CD4-positive, alpha-beta T cell treated with Interleukin-17A for 4 hours (primary cell): ENCODE measurements around the gene TNFSF13.

ENCODE experiments used
- DNase-seq: peaks from one replicate; pipeline ENCODE4 v3.0.0-alpha.2; 2020; ENCODE audit warnings: mixed read lengths

Gene TNFSF13, protein sequence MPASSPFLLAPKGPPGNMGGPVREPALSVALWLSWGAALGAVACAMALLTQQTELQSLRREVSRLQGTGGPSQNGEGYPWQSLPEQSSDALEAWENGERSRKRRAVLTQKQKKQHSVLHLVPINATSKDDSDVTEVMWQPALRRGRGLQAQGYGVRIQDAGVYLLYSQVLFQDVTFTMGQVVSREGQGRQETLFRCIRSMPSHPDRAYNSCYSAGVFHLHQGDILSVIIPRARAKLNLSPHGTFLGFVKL

DNA sequence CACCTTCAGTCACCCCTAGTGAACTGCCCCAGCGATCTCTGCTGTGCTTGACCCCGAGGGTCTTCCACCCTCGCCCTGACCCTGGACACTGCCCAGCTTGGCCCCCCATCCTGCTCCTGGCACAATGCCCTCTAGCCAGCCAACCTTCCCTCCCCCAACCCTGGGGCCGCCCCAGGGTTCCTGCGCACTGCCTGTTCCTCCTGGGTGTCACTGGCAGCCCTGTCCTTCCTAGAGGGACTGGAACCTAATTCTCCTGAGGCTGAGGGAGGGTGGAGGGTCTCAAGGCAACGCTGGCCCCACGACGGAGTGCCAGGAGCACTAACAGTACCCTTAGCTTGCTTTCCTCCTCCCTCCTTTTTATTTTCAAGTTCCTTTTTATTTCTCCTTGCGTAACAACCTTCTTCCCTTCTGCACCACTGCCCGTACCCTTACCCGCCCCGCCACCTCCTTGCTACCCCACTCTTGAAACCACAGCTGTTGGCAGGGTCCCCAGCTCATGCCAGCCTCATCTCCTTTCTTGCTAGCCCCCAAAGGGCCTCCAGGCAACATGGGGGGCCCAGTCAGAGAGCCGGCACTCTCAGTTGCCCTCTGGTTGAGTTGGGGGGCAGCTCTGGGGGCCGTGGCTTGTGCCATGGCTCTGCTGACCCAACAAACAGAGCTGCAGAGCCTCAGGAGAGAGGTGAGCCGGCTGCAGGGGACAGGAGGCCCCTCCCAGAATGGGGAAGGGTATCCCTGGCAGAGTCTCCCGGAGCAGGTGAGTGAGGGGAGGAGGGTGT is at the start of gene TNFSF13:
TSS of gene TNFSF13 (plus strand) at position 207 of the 776 bp plus-strand sequence. CDS start at position 497, 290 bp downstream.
- DNase-seq, result no peak

DNA sequence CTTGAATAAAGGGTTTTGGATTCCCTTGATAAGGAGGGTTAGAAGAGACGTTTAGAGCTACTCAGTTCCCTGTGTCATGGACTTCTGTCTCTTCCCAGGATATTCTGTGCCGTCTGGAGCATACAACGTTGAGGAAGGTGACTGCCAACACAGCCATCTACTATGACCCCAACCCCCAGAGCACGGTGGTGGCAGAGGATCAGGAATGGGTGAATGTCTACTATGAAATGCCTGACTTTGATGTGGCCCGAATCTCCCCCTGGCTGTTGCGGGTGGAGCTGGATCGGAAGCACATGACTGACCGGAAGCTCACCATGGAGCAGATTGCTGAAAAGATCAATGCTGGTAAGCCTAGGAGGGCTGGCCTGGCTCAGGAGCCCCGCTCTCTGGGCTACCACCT is 49.7 kb upstream of the TNFSF13 start:
- DNase-seq, result no peak

DNA sequence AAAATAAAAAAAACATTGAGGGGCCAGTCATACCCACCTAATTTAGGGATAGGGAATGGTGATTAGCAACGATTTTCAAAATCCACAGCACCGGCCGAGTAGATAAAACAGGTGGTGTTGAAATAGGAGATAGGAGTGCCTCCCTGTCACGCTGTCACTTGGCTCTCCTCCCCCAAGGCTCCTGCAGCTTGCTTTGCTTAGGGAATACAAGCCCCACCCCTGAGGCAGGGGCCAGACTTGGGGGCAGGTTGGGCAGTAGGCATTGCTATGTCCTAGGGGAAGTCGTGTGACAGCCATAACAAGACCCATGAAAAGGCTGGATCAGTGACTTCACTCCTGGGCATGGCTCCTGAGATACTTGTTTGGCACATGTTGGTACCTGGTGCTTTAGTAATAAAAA is 48.6 kb upstream of the TNFSF13 start:
- no peak for DNase-seq

DNA sequence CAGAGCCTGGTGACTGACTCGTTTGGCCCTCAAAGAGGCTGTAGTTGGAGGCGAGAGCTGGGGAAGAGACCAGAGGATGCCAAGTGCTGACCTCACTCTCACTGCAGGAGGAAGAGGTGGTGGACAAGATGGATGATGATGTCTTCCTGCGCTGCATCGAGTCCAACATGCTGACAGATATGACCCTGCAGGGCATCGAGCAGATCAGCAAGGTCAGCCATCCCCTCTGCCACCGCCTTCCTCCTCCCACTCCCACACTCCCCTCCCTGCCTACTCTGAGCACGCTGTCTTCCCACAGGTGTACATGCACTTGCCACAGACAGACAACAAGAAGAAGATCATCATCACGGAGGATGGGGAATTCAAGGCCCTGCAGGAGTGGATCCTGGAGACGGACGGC is 47.4 kb upstream of the TNFSF13 start:
- no peak for DNase-seq

DNA sequence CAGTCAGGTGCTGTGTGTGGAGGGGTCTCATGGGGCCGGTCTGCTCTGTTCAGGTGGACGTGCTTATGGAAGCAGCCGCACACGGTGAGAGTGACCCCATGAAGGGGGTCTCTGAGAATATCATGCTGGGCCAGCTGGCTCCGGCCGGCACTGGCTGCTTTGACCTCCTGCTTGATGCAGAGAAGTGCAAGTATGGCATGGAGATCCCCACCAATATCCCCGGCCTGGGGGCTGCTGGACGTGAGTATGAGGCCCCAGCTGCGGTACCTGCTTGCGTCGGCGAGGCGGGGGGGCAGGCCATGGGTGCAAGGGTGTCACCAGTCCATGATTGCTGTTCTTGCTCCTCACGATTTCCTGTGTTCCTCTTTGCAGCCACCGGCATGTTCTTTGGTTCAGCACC is 46.4 kb upstream of the TNFSF13 start:
- DNase-seq, result no peak

DNA sequence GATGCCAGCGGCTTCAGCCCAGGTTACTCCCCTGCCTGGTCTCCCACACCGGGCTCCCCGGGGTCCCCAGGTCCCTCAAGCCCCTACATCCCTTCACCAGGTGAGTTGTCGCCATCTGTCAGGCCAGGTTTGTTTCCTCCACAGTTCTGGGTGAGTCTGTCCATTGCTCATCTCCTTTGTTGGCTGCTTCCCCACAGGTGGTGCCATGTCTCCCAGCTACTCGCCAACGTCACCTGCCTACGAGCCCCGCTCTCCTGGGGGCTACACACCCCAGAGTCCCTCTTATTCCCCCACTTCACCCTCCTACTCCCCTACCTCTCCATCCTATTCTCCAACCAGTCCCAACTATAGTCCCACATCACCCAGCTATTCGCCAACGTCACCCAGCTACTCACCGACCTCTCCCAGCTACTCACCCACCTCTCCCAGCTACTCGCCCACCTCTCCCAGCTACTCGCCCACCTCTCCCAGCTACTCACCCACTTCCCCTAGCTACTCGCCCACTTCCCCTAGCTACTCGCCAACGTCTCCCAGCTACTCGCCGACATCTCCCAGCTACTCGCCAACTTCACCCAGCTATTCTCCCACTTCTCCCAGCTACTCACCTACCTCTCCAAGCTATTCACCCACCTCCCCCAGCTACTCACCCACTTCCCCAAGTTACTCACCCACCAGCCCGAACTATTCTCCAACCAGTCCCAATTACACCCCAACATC is 45.6 kb upstream of the TNFSF13 start:
- DNase-seq, result no peak

DNA sequence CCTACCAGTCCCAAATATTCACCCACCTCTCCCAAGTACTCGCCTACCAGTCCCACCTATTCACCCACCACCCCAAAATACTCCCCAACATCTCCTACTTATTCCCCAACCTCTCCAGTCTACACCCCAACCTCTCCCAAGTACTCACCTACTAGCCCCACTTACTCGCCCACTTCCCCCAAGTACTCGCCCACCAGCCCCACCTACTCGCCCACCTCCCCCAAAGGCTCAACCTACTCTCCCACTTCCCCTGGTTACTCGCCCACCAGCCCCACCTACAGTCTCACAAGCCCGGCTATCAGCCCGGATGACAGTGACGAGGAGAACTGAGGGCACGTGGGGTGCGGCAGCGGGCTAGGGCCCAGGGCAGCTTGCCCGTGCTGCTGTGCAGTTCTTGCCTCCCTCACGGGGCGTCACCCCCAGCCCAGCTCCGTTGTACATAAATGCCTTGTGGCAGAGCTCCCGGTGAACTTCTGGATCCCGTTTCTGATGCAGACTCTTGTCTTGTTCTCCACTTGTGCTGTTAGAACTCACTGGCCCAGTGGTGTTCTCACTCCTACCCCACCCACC is 44.6 kb upstream of the TNFSF13 start:
- DNase-seq, result no peak

DNA sequence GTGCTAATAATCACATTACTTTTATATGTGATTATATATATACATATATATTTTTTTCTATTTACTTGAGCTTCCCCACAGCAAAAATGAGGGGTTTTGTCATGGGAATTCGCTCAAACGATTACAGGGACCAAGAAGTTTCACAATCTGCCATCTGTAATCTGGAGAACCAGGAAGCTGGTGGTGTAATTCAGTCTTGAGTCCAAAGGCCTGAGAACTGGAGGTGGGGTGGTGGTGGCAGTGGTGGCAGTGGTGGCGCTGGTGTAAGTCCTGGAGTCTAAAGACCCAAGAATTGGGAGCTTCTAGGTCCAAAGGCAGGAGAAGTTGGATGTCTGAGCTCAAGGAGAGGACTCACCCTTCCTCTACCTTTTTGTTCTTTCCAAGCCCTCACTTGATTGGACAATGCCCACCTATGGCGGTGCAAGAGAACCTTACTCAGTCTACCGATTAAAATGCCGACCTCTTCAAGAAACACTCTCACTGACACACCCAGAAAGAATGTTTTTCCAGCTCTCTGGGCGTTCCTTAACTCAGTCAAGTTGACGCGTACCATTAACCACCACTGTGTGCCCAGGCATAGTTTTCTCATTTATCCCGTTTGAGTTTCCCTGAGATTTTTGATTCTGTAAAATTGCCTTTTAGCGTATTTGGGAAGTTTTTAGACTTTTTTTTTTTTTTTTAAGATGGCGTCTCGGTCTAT is 42.5 kb upstream of the TNFSF13 start:
- no peak for DNase-seq

DNA sequence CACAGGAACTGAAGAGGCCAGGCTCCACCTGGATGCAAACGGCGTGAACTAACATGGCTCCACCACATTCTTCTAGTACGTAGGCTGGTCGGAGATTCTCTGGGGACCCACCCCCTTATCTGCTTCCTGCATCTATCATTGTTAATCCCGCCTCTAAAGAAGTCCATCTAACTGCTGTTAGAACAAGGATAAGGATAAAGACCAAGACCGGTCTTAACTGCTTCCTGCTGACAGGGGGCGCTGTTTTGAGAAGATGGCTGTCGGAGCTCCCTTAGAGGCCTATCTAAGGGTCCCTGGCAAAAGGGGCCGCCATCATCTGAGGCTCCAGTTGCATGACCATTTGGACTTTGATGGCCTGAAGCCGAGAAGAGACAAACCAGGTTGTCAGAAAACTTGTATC is 35.5 kb upstream of the TNFSF13 start:
- peak; percentile 70 for DNase-seq

DNA sequence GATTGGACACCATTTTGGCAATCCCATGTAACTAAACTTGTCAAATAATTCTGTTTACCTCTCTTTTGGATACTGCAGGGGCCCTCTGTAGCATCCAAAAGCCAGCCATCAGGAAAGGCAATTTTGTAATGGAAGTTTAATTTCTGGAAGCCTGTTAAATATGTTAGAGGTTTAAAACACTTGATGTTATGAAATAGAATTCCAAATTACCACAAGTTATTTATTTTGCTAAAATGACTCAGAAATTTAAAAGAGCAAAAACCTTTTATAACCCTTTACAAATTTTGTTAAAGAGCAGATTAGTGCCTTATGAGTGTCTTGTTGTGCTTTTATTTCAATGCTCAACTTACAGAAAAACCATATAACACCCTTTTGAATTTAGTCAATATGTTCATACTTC is 29.7 kb upstream of the TNFSF13 start:
- no peak for DNase-seq

DNA sequence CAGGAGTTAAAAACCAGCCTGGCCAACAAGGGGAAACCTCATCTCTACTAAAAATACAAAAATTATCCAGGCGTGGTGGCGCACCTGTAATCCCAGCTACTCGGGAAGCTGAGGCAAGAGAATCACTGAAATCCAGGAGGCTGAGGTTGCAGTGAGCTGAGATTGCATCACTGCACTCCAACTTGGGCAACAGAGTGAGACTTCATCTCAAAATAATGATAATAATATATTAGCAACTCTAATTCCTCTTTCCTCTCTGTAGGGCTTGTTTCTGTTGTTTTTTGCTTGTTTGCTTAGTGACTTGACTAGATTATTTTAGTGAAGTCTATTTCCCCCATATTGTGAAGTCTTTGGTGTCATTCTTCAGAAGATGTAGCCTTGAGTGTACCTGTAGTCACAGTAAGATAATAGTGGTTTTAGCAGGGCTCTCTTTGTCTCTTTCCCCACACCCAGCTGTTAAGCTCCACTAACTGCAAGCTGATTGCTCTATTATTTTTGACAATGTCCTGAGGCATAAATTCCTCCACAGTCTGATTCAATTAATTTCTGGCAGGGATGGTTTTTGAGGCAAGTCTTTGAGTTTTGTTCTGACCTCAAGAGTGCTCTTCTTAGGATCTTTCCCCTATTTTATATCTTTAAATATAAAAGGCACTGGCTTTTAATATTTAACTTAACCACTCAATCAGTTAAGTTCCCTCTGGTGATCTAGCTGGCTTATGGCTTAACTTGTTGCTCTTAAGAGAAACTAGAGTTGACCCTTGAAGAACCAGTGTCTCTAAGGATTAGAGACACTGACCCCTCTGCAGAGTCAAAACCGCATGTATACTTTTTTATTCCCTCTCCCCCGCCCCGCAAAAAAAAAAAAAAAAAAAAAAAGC is 28.3 kb upstream of the TNFSF13 start:
- no peak for DNase-seq

DNA sequence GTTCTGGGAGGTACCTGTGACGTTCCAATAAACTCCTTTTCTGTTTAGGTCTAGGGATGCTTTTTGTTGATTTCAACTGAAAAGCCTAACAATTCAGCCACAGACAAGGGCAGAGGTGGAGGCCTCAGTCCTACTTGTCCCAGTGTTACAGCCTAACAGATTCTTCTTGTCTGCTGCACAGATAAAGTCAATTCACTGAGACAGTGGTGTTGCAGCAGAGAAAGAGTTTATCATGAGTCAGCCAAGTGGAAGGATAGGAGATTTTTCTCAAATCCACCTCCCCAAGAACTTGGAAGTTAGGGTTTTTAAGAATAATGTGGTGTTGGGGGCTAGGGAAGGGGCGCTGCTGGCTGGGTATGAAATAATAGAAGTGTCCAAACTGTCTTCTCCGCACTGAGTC is 20.5 kb upstream of the TNFSF13 start:
- DNase-seq, result no peak

DNA sequence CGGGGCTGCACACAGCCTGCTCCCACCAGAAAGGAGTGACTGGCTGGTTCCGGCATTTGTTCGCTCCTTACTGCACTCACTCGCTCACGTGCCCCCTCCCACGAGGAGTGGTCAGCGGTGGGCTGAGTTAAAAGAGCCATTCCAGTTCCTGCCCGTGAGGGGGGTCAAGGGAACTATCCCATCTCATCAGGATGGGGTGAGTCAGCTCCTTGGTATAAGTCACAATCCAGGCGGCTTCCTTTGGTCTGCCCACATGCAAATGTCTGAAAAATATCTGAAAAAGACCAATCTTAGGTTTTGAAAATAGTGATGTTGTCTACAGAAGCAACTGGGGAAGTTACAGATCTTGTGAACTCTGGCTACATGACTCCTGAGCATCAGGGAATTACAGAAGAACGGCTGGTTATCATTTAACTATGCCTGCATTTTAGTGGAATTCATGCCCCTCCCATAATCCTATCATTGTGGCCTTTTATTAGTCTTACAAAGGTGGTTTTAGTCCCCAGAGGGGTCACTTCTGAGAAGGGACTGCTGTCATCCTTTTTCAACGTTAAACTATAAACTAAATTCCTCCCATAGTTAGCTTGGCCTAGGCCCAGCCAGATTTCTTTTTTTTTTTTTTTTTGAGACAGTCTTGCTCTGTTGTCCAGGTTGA is 19.5 kb upstream of the TNFSF13 start:
- no peak for DNase-seq

DNA sequence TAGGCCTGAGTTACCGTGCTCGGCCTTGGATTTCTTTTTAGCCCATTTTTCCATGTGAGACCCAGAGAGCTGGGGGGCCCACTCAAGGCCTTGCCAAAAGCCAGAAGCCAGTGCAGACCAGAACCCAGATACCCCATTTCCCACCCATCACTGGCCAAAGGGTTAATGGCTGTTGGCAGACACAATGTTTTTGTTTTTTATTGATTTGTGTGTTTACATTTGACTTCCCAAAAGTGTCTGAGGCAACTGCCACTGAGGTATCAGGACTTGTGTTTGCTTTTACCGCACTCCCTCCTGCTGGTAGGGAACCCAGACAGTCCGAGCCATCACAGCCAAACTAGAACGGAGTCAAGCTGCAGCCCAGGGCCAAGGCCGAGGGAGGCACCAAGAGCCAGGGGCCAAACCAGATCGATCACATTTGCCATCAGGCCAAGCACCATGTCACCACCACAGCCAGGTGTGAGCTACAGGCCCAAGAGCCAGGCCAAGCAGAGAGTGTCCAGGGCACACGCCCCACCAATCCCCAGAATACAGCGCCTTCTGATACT is 17.4 kb upstream of the TNFSF13 start:
- DNase-seq, result no peak

DNA sequence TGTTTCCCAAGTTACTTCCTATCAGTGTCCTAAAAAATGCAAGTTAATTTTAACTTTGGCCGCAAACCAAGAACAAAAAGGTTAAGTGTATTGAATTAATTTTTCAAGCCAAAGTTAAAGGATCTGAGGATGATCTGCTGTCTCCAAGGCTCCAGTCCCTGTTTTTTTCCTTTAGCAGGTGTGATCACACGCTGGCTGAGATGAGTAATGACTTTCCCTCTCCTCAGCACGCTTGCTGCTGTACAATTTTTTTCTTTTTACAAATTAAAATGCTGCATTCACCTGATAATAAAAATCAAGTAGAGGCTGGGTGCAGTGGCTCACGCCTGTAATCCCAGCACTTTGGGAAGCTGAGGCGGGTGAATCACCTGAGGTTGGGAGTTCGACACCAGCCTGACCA is 13.6 kb upstream of the TNFSF13 start:
- no peak for DNase-seq

DNA sequence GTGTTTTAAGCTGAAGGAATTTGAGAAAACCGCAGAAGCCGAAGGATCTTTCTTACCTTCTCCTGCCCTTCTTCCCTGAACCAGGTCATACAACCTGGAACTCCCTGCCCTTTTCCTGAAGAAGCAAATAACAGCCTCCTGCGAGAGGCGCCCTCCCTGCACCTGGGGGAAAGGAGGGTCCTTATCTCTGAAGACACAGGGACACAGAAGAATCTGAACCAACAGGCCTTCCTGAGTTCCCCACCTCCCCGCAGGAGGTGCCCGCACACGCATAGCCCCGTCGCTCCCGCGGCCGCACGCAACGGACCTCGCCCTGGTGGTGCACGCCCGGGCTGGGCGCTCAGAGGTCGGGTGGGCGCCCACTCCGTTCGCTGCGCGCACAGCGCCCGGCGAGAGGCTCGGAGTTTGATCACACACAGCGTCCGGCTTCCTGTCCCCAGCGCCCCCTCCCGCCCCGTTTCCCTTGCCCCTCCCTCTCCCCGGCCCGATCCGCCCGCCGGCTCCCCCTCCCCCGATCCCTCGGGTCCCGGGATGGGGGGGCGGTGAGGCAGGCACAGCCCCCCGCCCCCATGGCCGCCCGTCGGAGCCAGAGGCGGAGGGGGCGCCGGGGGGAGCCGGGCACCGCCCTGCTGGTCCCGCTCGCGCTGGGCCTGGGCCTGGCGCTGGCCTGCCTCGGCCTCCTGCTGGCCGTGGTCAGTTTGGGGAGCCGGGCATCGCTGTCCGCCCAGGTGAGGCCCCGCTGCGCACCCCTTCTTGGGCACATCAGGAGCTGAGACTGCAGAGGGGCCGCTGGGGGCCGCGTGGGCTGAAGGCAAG is 9.8 kb upstream of the TNFSF13 start, which contains the start of gene TNFSF12:
TSS of gene TNFSF12 (plus strand) at position 474 of the 816 bp plus-strand sequence. CDS start at position 570, 96 bp downstream.
- DNase-seq, result peak; percentile 77

DNA sequence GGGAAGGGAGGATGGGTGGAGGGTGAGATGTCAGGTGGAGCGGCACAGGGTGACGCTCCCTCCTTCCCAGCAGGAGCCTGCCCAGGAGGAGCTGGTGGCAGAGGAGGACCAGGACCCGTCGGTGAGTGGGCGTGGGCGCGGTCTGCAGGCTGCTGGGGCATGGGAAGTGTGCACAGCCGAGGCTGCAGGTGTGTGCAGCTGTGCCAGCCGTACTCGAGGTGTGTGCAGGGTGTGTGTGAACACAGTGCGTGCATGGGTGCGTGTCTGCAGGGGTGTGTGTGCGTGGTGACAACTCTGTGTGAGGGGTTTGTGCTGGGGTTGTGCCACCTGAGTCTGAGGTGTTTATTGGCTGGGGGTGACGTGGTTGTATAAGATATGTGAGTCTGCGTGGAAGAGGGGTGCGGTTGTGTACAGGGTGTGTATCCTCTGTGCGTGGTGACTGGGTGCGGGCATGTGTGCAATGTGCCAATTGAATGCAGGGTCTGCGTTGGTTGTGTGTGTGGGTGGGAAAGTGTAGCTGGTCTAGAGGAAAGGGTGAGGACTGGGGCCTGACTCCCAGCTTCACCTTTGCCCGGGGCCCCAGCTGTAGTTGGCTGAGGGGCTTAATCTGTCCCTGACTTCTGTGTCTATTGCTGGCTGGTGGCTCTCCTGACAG is 9.0 kb upstream of the TNFSF13 start:
- DNase-seq, result peak; percentile 59

DNA sequence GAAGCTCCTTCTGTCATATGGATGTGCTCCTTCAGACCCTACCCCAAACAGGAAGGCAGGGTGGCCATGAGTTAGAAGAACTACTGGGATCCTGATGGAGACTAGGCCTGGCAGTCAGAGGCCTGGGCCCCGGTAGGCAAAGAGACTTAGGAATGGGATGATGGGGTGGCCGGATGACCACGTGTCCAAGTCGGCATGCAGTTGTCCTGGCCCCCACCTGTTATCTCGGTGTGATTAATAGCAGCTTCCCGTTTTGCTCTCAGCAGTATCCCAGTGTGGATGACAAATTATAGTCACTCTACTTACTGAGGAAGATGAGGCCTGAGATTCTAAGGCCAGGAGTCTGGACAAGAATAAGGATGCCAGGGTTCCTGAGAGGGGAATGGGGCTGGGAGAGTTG is 8.2 kb upstream of the TNFSF13 start:
- no peak for DNase-seq

DNA sequence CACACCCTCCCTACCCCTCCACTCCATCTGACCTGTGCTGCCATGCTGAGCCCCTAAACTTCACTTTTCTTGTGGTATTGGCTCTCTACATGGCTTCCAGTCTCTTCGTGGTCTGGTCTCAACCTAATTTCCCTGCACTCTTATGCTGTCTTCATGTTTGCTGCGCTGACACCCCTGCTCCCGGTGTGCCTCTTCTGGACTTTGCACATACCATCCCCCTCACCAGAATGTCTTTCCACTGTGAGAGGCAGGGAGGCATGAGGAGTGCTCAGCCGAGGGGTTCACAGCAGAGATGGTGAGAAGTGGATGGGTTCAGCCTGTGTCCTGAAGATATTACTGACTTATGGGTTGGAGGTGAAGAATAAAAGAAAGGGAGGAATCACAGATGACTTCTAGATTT is 7.2 kb upstream of the TNFSF13 start:
- DNase-seq, result no peak
